ENCODE data around the gene PITPNM3.

Gene PITPNM3

GRCh38 chr17:6578491-6578890, 22.1 kb upstream of the PITPNM3 start:
- Histone ChIP-seq H3K27me3 (replicated peaks) (no peaks in the 10 kb centered on the region), H3K36me3 (replicated peaks) (peaks cover 11% of the 10 kb centered on the region), H3K27ac (no peak overlapping the region), H3K4me3 (ENCODE audit: low read depth, low read length) (no peak overlapping the region)
- TF ChIP-seq CTCF (IDR thresholded peaks at IDR 0.05; ENCODE audit: low read depth, low read length, missing control alignments): no peak
- in situ Hi-C loops (cut with HindIII; ENCODE audit: low pct_ligation_motif_present, low sequenced_read_pairs): no loop called here
- DNase-seq: no peak

GRCh38 chr17:6577686-6578263, 21.4 kb upstream of the PITPNM3 start:
- DNase-seq: no peak
- Histone ChIP-seq H3K27me3 (replicated peaks) (no peaks in the 10 kb centered on the region), H3K27ac (no peak overlapping the region), H3K4me3 (ENCODE audit: low read depth, low read length) (no peak overlapping the region), H3K36me3 (replicated peaks) (peaks cover 7% of the 10 kb centered on the region)
- no peak for TF ChIP-seq CTCF (IDR thresholded peaks at IDR 0.05; ENCODE audit: low read depth, low read length, missing control alignments)
- in situ Hi-C loops (cut with HindIII; ENCODE audit: low pct_ligation_motif_present, low sequenced_read_pairs): no loop called here

GRCh38 chr17:6576038-6576785, 19.9 kb upstream of the PITPNM3 start:
- no peak overlapping the region for H3K4me3 ChIP-seq (ENCODE audit: low read depth, low read length)
- H3K36me3 ChIP-seq (replicated peaks): peaks cover 2% of the 10 kb centered on the region
- in situ Hi-C loops (cut with HindIII; ENCODE audit: low pct_ligation_motif_present, low sequenced_read_pairs): no loop called here
- no peak for TF ChIP-seq CTCF (IDR thresholded peaks at IDR 0.05; ENCODE audit: low read depth, low read length, missing control alignments)
- no peaks in the 10 kb centered on the region for H3K27me3 ChIP-seq (replicated peaks)
- no peak overlapping the region for H3K27ac ChIP-seq
- no peak for DNase-seq

GRCh38 chr17:6575596-6575988, 19.2 kb upstream of the PITPNM3 start:
- no peak for DNase-seq
- H3K27ac ChIP-seq: peak overlapping the region; percentile 47
- in situ Hi-C loops (cut with HindIII; ENCODE audit: low pct_ligation_motif_present, low sequenced_read_pairs): no loop called here
- no peak overlapping the region for H3K4me3 ChIP-seq (ENCODE audit: low read depth, low read length)
- no peaks in the 10 kb centered on the region for H3K27me3 ChIP-seq (replicated peaks)
- TF ChIP-seq CTCF (IDR thresholded peaks at IDR 0.05; ENCODE audit: low read depth, low read length, missing control alignments): no peak
- peaks cover 2% of the 10 kb centered on the region for H3K36me3 ChIP-seq (replicated peaks)

GRCh38 chr17:6574687-6575595, 18.6 kb upstream of the PITPNM3 start:
- in situ Hi-C loops (cut with HindIII; ENCODE audit: low pct_ligation_motif_present, low sequenced_read_pairs): no loop called here
- Histone ChIP-seq H3K27me3 (replicated peaks) (no peaks in the 10 kb centered on the region), H3K4me3 (ENCODE audit: low read depth, low read length) (no peak overlapping the region), H3K36me3 (replicated peaks) (peaks cover 2% of the 10 kb centered on the region), H3K27ac (peak overlapping the region; percentile 47)
- peak; percentile 69 for DNase-seq
- TF ChIP-seq CTCF (IDR thresholded peaks at IDR 0.05; ENCODE audit: low read depth, low read length, missing control alignments): no peak
